ENCODE measurements around the gene CTCFL. TPM values are rescaled to one million over a fixed set of nuclear protein-coding genes. Genes with fewer than 3 reads are reported as not detected.

CTCFL gene
- total RNA-seq, 1 donor from 2014 or later, result 0.07 TPM

DNA sequence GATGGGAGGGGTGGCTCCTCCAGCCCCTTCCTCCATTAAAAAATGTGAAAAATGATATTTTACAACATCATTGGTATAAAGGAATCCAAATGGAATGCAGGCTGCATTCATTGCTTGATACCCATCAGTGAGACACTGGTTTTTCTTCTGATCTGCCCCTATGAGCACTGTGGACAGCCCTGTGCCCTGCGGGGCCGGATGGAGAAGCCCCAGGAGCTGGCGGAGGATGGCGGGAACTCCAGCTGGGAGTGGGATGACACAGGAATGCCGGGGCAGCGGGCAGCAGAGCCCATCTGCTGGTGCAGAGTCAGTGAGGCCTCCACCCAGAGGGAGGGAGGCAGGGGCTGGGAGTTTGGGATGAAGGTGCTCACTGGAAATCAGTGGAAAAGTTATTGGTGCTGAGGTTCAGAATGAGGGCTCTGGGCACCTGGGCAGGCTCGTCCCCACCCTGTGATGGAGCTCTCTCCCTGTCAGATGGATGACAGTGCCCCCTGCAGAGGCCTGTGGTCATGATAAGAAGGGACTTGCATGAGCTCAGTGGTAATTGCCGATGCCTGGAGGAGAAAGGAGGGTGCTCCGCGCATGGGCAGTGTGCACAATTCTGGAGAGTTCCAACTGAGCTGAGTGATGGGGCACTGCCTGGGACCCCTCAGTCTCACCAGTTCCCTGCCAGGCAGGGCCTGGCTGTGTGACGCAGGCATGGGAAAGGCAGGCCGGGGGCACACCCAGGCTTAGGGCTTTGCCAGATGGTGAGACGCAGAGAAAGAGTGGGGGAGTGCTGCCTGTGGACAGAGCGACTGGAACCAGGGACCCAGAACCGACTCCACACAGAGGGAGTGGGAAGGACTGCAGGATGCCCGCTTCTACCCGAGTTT, 23.2 kb downstream of the CTCFL start:
- Mint-ChIP-seq H3K27ac (peak overlapping the region; percentile 53), H3K27me3 (peaks cover 19% of the 10 kb centered on the region), H3K4me3 (no peak overlapping the region), H3K9me3 (no peaks in the 10 kb centered on the region), H3K4me1 (ENCODE audit: unreplicated experiment) (peaks cover 21% of the 10 kb centered on the region), H3K36me3 (no peaks in the 10 kb centered on the region)
- no peak for TF ChIP-seq CTCF (conservative IDR thresholded peaks at IDR 0.05)
- no peak for DNase-seq (ENCODE audit: extremely low spot score, unreplicated experiment)

GRCh38 chr20:57500962-57501361, 24.0 kb downstream of the CTCFL start:
- no peaks in the 10 kb centered on the region for H3K36me3 Mint-ChIP-seq
- peaks cover 21% of the 10 kb centered on the region for H3K4me1 Mint-ChIP-seq (ENCODE audit: unreplicated experiment)

GRCh38 chr20:57500235-57500634, 24.7 kb downstream of the CTCFL start:
- no peaks in the 10 kb centered on the region for H3K36me3 Mint-ChIP-seq
- H3K4me3 Mint-ChIP-seq, result no peak overlapping the region
- peaks cover 27% of the 10 kb centered on the region for H3K27me3 Mint-ChIP-seq
- H3K27ac Mint-ChIP-seq, result no peak overlapping the region
- H3K4me1 Mint-ChIP-seq (ENCODE audit: unreplicated experiment), result peaks cover 19% of the 10 kb centered on the region
- no peaks in the 10 kb centered on the region for H3K9me3 Mint-ChIP-seq
- TF ChIP-seq CTCF (conservative IDR thresholded peaks at IDR 0.05), result no peak
- no peak for DNase-seq (ENCODE audit: extremely low spot score, unreplicated experiment)

More at GRCh38 chr20:57500962-57501361, 24.0 kb downstream of the CTCFL start:
- Mint-ChIP-seq H3K9me3 (no peaks in the 10 kb centered on the region), H3K27me3 (peaks cover 25% of the 10 kb centered on the region), H3K4me3 (no peak overlapping the region), H3K27ac (no peak overlapping the region)
- TF ChIP-seq CTCF (conservative IDR thresholded peaks at IDR 0.05), result no peak
- DNase-seq (ENCODE audit: extremely low spot score, unreplicated experiment), result no peak

DNA sequence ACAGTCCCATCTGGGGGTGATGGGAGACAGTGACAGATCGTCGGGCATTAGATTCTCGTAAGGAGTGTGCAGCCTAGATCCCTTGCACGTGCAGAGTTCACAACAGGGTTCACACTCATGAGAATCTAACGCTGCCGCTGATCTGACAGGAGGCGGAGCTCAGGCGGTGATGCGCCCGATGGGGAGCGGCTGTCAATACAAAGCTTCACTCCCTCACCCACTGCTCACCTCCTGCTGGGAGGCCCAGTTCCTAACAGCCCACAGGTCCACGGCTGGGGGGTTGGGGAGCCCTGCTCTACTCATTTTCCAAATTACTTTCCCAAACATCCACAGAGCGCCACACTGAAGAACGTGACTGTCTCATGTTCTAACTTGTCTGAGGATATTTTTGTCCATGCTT, 25.3 kb downstream of the CTCFL start:
- no peak for DNase-seq (ENCODE audit: extremely low spot score, unreplicated experiment)
- H3K27ac Mint-ChIP-seq, result no peak overlapping the region
- H3K27me3 Mint-ChIP-seq, result peaks cover 31% of the 10 kb centered on the region
- no peaks in the 10 kb centered on the region for H3K36me3 Mint-ChIP-seq
- H3K4me1 Mint-ChIP-seq (ENCODE audit: unreplicated experiment), result peaks cover 23% of the 10 kb centered on the region
- no peak for TF ChIP-seq CTCF (conservative IDR thresholded peaks at IDR 0.05)
- H3K9me3 Mint-ChIP-seq, result no peaks in the 10 kb centered on the region
- no peak overlapping the region for H3K4me3 Mint-ChIP-seq

DNA sequence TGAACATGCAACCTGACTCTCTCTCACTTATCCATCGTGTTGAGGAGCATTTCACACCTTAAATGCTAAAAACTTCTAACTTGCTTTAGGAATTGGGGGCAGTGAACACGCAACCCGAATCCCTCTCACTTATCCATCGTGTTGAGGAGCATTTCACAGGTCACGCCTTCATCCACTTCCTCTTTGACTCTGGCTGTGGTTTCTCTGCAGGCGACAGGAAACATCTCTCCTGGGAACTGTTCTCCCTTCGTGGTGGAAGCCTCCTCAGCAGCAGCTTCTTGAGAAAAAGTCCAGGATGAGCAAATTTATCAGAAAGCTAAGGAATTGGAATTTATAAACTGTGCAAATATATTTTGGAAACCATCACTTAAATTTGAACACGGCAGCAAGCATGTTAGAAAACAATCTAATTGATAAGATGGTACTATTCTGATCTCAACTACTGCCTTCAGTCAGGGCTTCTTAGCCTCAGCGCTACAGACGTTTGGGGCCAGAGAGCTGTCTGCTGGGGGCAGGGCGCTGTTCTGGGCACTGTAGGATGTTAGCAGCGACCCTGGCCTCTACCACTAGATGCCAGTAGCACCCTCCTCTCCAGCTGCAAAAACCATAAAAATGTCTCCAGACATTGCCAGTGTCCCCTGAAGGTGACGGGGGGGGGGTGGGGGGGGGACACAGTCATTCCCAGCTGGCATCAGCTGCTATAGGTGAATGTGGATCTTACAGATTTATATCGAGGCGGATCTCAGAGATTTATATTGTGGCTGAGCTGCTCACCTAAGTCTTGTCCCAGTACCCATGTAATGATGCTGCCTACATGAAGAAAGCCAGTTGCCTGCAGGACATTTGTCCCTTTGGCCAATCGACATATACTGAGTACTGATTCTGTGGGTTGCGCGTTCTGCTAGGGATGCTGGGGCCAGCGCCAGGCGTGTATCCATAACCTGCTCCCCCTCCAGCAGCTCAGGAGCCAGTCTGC, 26.2 kb downstream of the CTCFL start:
- Mint-ChIP-seq H3K27ac (no peak overlapping the region), H3K27me3 (peaks cover 31% of the 10 kb centered on the region), H3K9me3 (no peaks in the 10 kb centered on the region), H3K36me3 (no peaks in the 10 kb centered on the region), H3K4me1 (ENCODE audit: unreplicated experiment) (peaks cover 27% of the 10 kb centered on the region), H3K4me3 (no peak overlapping the region)
- TF ChIP-seq CTCF (conservative IDR thresholded peaks at IDR 0.05), result peak; percentile 58
- no peak for DNase-seq (ENCODE audit: extremely low spot score, unreplicated experiment)
